ENCODE measurements around the gene HIP1R. TPM values are rescaled to one million over a fixed set of nuclear protein-coding genes. Genes with fewer than 3 reads are reported as not detected.

HIP1R gene
- total and polyA plus RNA-seq, 2 of the 13 experiments (the other 11 are each of a cell fraction or from before 2014, with no cell fraction given): 18.4 to 25.5 TPM

DNA sequence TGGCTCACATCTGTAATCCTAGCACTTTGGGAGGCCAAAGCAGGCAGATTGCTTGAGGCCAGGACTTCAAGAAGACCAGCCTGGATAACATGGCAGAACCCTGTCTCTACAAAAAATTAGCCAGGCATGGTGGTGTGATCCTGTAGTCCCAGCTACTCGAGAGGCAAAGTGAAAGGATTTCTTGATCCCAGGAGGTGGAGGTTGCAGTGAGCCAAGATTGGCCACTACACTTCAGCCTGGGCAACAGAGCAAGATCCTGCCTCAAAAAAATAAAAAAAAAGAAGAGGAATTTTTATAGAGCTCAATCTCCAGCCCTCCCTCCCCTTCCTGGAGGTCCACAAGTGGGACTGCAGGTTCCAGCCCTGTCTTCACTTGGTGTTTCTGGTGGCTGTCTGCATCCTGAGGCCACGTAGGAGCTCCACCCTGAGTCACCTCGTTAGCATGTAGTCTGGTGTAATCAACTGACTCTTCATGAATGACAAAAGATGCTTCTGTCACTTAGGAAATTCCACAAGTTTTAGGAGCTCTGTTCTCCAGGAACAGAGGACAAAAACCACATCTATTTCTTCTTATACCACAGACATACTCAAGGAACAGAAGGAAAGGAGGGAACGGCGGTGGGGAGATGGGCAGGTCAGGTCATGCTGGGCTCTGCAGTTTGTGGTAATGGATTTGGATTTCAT is 44.7 kb upstream of the HIP1R start:
- Histone ChIP-seq H3K4me2 (ENCODE audit: low read depth, low read length) (no peak overlapping the region), H3K36me3 (replicated peaks in 1 of 2; ENCODE audit: control insufficient read depth in 1 of 2, insufficient read depth in 2 of 2, low read length in 2 of 2) (no peaks in the 10 kb centered on the region), H4K20me1 (ENCODE audit: insufficient read depth, low read length) (no peaks in the 10 kb centered on the region), H3K4me3 (replicated peaks in 1 of 3; ENCODE audit: insufficient read depth in 1 of 3, low read depth in 2 of 3, low read length in 3 of 3) (no peak overlapping the region), H3K4me1 (ENCODE audit: insufficient read depth, low read length) (no peaks in the 10 kb centered on the region), H3K9ac (ENCODE audit: insufficient read depth, low read depth, low read length) (no peak overlapping the region), H3K9me3 (ENCODE audit: low read length) (no peaks in the 10 kb centered on the region), H2AFZ (ENCODE audit: low read length) (no peak overlapping the region), H3K27me3 (ENCODE audit: control insufficient read depth in 1 of 2, insufficient read depth in 2 of 2, low read length in 2 of 2) (peaks cover 1 to 9% of the 10 kb centered on the region in 2 experiments; a peak in 3 of 5 replicates), H3K27ac (ENCODE audit: extremely low read length, insufficient read depth, low read length) (no peak overlapping the region), H3K79me2 (ENCODE audit: insufficient read depth, low read length) (no peaks in the 10 kb centered on the region)
- intact Hi-C loops (cut with micrococcal nuclease; ENCODE audit: unreplicated experiment): no loop called here
- DNase-seq (ENCODE audit: low spot score) (no peak), ATAC-seq (no peak), FAIRE-seq (no peak)
- TF ChIP-seq ZNF546 (CRISPR knock-in tag; conservative IDR thresholded peaks at IDR 0.05): no peak
- 0 out of 2 replicates have a peak, but pooled peaks have one; percentile 8 for TF ChIP-seq ZNF121 (CRISPR knock-in tag; IDR thresholded peaks at IDR 0.05)
- WGBS (ENCODE audit: low lambda C conversion rate): 33% methylated on average over 5 of the region's 5 CpGs
- in situ Hi-C loops (cut with HindIII; ENCODE audit: extremely low pct_ligation_motif_present, low pct_unique_long_range_greater_than_20kb): no loop called here
- ChIA-PET CTCF (ENCODE audit: low intra/inter-chr PET ratio, low total read pairs) (no interaction called here), POLR2A (no interaction called here)
- no TSS peak for BruUV-seq (replicated peaks)

- H3K9me3 ChIP-seq (ENCODE audit: low read length): no peaks in the 10 kb centered on the region
- in situ Hi-C loops (cut with HindIII; ENCODE audit: extremely low pct_ligation_motif_present, low pct_unique_long_range_greater_than_20kb) (no loop called here), intact Hi-C loops (cut with micrococcal nuclease; ENCODE audit: unreplicated experiment) (loop anchor here (2.0 kb wide), 1 partner anchor 159 kb away; no protein-coding TSS in a partner anchor)
- peak overlapping the region; percentile 13; the same call in 1 of the 2 replicates for H3K4me2 ChIP-seq (ENCODE audit: low read depth, low read length)
- no peak overlapping the region for H3K27ac ChIP-seq (ENCODE audit: extremely low read length, insufficient read depth, low read length)
- H3K27me3 ChIP-seq (ENCODE audit: control insufficient read depth in 1 of 2, insufficient read depth in 2 of 2, low read length in 2 of 2): peaks cover 1 to 9% of the 10 kb centered on the region in 2 experiments; a peak in 3 of 5 replicates
- no peak overlapping the region for H2AFZ ChIP-seq (ENCODE audit: low read length)
- CTCF ChIA-PET (ENCODE audit: low intra/inter-chr PET ratio, low total read pairs): interaction anchor here (1.0 to 1.6 kb wide), 3 partner anchors 73 to 159 kb away, joined by 3 to 5 read pairs (median 3); no protein-coding TSS in a partner anchor
- no peak overlapping the region for H3K4me3 ChIP-seq (replicated peaks in 1 of 3; ENCODE audit: insufficient read depth in 1 of 3, low read depth in 2 of 3, low read length in 3 of 3)
- H4K20me1 ChIP-seq (ENCODE audit: insufficient read depth, low read length): no peaks in the 10 kb centered on the region
- FAIRE-seq (peak; percentile 80), DNase-seq (ENCODE audit: low spot score) (peak; percentile 34), ATAC-seq (peak; percentile 70)
- TF ChIP-seq SMC3 (IDR thresholded peaks at IDR 0.05; ENCODE audit: low read length): peak; percentile 66
- no peak for TF ChIP-seq PHF8 (CRISPR knock-in tag; IDR thresholded peaks at IDR 0.05)
- TF ChIP-seq ZNF570 (CRISPR knock-in tag; IDR thresholded peaks at IDR 0.05; ENCODE audit: borderline replicate concordance): no peak
- peak; percentile 43; the same call in 1 of the 2 replicates for TF ChIP-seq RAD21 (CRISPR knock-in tag; IDR thresholded peaks at IDR 0.05)
- TF ChIP-seq SIX4 (CRISPR knock-in tag; IDR thresholded peaks at IDR 0.05): 0 out of 2 replicates have a peak, but pooled peaks have one; percentile 6
- TF ChIP-seq CTCF (CRISPR knock-in tag; IDR thresholded peaks at IDR 0.05): peak; percentile 75
- TF ChIP-seq STAG1 (CRISPR knock-in tag; IDR thresholded peaks at IDR 0.05): peak; percentile 72
- TF ChIP-seq MAFF (IDR thresholded peaks at IDR 0.05; ENCODE audit: low read depth, low read length): peak; percentile 57
- peak; percentile 74; the same call in 1 of the 2 replicates for TF ChIP-seq ARID3A (IDR thresholded peaks at IDR 0.05; ENCODE audit: low read depth, low read length)
- peak; percentile 35 to 40; a peak in 1 of 4 replicates for TF ChIP-seq MAFK (conservative IDR thresholded peaks at IDR 0.05 in 1 of 2, IDR thresholded peaks at IDR 0.05 in 1 of 2; ENCODE audit: low read length in 2 of 2)
- H3K9ac ChIP-seq (ENCODE audit: insufficient read depth, low read depth, low read length): no peak overlapping the region
- POLR2A ChIA-PET: interaction anchor here (0.7 kb wide), 1 partner anchor 69 kb away, joined by 3 read pairs; no protein-coding TSS in a partner anchor
- H3K79me2 ChIP-seq (ENCODE audit: insufficient read depth, low read length): no peaks in the 10 kb centered on the region
- no TSS peak for BruUV-seq (replicated peaks)
- WGBS (ENCODE audit: low lambda C conversion rate): 4% methylated on average over 10 of the region's 10 CpGs
- H3K4me1 ChIP-seq (ENCODE audit: insufficient read depth, low read length): no peaks in the 10 kb centered on the region
- no peaks in the 10 kb centered on the region for H3K36me3 ChIP-seq (replicated peaks in 1 of 2; ENCODE audit: control insufficient read depth in 1 of 2, insufficient read depth in 2 of 2, low read length in 2 of 2)
Observed at GRCh38 chr12:122793685-122794106, 41.6 kb upstream of the HIP1R start.

Data from HepG2 (cell line).